Neural progenitor cell (in vitro differentiated cells): ENCODE measurements around the gene ANO2.

Experiments
- CTCF ChIP-seq: fragments of 200-600 bp; sonication (generic); IDR thresholded peaks from 2 replicates; pipeline ENCODE4 v1.5.1; 2017; ENCODE audit warnings: antibody characterized with exemption, mild to moderate bottlenecking
- EZH2 ChIP-seq: fragments of 200-600 bp; sonication (generic); IDR thresholded peaks from 2 replicates; pipeline ENCODE4 v1.6.1; 2017; ENCODE audit warnings: antibody characterized with exemption, mild to moderate bottlenecking, moderate library complexity
- EZH2phosphoT487 ChIP-seq: fragments of 200-600 bp; sonication (generic); IDR thresholded peaks from 2 replicates; pipeline ENCODE4 v1.6.1; 2017; ENCODE audit warnings: antibody characterized with exemption

- peak; percentile 88 for TF ChIP-seq CTCF
- no peak for TF ChIP-seq EZH2
- TF ChIP-seq EZH2phosphoT487: no peak
These were observed 199.7 kb downstream of the ANO2 start for GRCh38 chr12:5745251-5745888.
